HEK293 (cell line): ENCODE results near the gene PPRC1.

Experiments used
- CTCF ChIA-PET: fragments of 350-600 bp; formaldehyde crosslinking; extraction: SDS; loops from one replicate; lab custom pipeline; 2021; ENCODE audit warnings: antibody characterized with exemption; lab: Yijun Ruan, JAX
- POLR2A ChIA-PET: fragments of 300-600 bp; formaldehyde crosslinking; extraction: SDS; loops from one replicate; lab custom pipeline; 2020; ENCODE audit warnings: antibody characterized with exemption, inconsistent platforms; lab: Yijun Ruan, JAX
- H3K27ac ChIP-seq: fragments of 200-500 bp; sonication (Bioruptor generic); 2 replicates; pipeline ENCODE4 v1.5.1; 2014; ENCODE audit warnings: low read depth, low read length, control low read depth, inconsistent platforms; ENCODE audit errors: extremely low read depth
- H3K36me3 ChIP-seq, 2 experiments: fragments of 200-500 bp in 1 of 2; sonication (Bioruptor generic) in 1 of 2; 1 replicate in 1 of 2; 2 replicates in 1 of 2; pipeline ENCODE4 v1.5.1; 2014 to 2017; ENCODE audit warnings: inconsistent platforms in 2 of 2, low read length in 2 of 2; ENCODE audit not compliant: control insufficient read depth in 2 of 2, insufficient read depth in 1 of 2
- H3K4me1 ChIP-seq: fragments of 200-500 bp; sonication (Bioruptor generic); 2 replicates; pipeline ENCODE4 v1.5.1; 2014; ENCODE audit warnings: mild to moderate bottlenecking, low read length, inconsistent platforms; ENCODE audit not compliant: control insufficient read depth, insufficient read depth
- H3K4me3 ChIP-seq: 2 replicates; pipeline ENCODE4 v1.5.1; 2011; ENCODE audit warnings: low read depth, mild to moderate bottlenecking, control low read depth, low read length, moderate library complexity
- H3K9me3 ChIP-seq: fragments of 200-500 bp; sonication (Bioruptor generic); 2 replicates; pipeline ENCODE4 v1.5.1; 2014; ENCODE audit warnings: low read depth, low read length, inconsistent platforms; ENCODE audit not compliant: control insufficient read depth, insufficient read depth
- EGR2 ChIP-seq: fragments of 450-650 bp; formaldehyde crosslinking; IDR thresholded peaks from 2 replicates; pipeline ENCODE4 v1.5.1; 2016; ENCODE audit warnings: low read depth, missing biosample characterization, missing genetic modification characterization
- GLI4 ChIP-seq: fragments of 450-650 bp; formaldehyde crosslinking; IDR thresholded peaks from 2 replicates; pipeline ENCODE4 v1.5.1; 2016; ENCODE audit warnings: missing biosample characterization, missing genetic modification characterization
- GLIS1 ChIP-seq: fragments of 450-650 bp; formaldehyde crosslinking; IDR thresholded peaks from 2 replicates; pipeline ENCODE4 v1.5.1; 2016; ENCODE audit warnings: missing biosample characterization, missing genetic modification characterization
- KLF16 ChIP-seq: fragments of 450-650 bp; formaldehyde crosslinking; IDR thresholded peaks from 2 replicates; pipeline ENCODE4 v1.5.1; 2017; ENCODE audit warnings: missing biosample characterization, missing genetic modification characterization
- OVOL3 ChIP-seq: fragments of 450-650 bp; formaldehyde crosslinking; IDR thresholded peaks from 2 replicates; pipeline ENCODE4 v1.5.1; 2016; ENCODE audit warnings: missing biosample characterization, missing genetic modification characterization
- SCRT2 ChIP-seq: fragments of 450-650 bp; formaldehyde crosslinking; IDR thresholded peaks from 2 replicates; pipeline ENCODE4 v1.5.1; 2016; ENCODE audit warnings: missing biosample characterization, missing genetic modification characterization
- SP2 ChIP-seq: fragments of 450-650 bp; formaldehyde crosslinking; IDR thresholded peaks from 2 replicates; pipeline ENCODE4 v1.5.1; 2016; ENCODE audit warnings: missing biosample characterization, missing genetic modification characterization
- TCF7L2 ChIP-seq: IDR thresholded peaks from 2 replicates; pipeline ENCODE4 v1.6.1; 2011; ENCODE audit warnings: low read depth, mild to moderate bottlenecking, inconsistent platforms, low read length, moderate library complexity, borderline replicate concordance
- ZEB2 ChIP-seq: fragments of 450-650 bp; formaldehyde crosslinking; IDR thresholded peaks from 2 replicates; pipeline ENCODE4 v1.5.1; 2016; ENCODE audit warnings: missing biosample characterization, missing genetic modification characterization
- ZFP37 ChIP-seq: fragments of 450-650 bp; formaldehyde crosslinking; IDR thresholded peaks from 2 replicates; pipeline ENCODE4 v1.5.1; 2016; ENCODE audit warnings: missing biosample characterization, missing genetic modification characterization
- ZFP41 ChIP-seq: fragments of 450-650 bp; formaldehyde crosslinking; IDR thresholded peaks from 2 replicates; pipeline ENCODE4 v1.5.1; 2016; ENCODE audit warnings: missing biosample characterization, missing genetic modification characterization, borderline replicate concordance
- ZNF292 ChIP-seq: fragments of 450-650 bp; formaldehyde crosslinking; IDR thresholded peaks from 2 replicates; pipeline ENCODE4 v1.5.1; 2016; ENCODE audit warnings: low read depth, missing biosample characterization, missing genetic modification characterization, borderline replicate concordance
- ZNF350 ChIP-seq: fragments of 450-650 bp; formaldehyde crosslinking; IDR thresholded peaks from 2 replicates; pipeline ENCODE4 v1.5.0; 2017; ENCODE audit warnings: missing biosample characterization, mild to moderate bottlenecking, missing genetic modification characterization
- ZNF391 ChIP-seq: fragments of 450-650 bp; formaldehyde crosslinking; IDR thresholded peaks from 2 replicates; pipeline ENCODE4 v1.5.1; 2016; ENCODE audit warnings: low read depth, missing biosample characterization, missing genetic modification characterization, borderline replicate concordance
- ZNF549 ChIP-seq: fragments of 450-650 bp; IDR thresholded peaks from 2 replicates; pipeline ENCODE4 v1.5.1; 2018; ENCODE audit warnings: missing biosample characterization, missing genetic modification characterization, mild to moderate bottlenecking, inconsistent platforms, moderate library complexity
- ZNF561 ChIP-seq: fragments of 450-650 bp; IDR thresholded peaks from 2 replicates; pipeline ENCODE4 v1.5.1; 2018; ENCODE audit warnings: missing biosample characterization, missing genetic modification characterization, borderline replicate concordance
- ZNF621 ChIP-seq: fragments of 450-650 bp; formaldehyde crosslinking; IDR thresholded peaks from 2 replicates; pipeline ENCODE4 v1.5.1; 2017; ENCODE audit warnings: missing biosample characterization, missing genetic modification characterization
- ZNF658 ChIP-seq: fragments of 450-650 bp; formaldehyde crosslinking; IDR thresholded peaks from 2 replicates; pipeline ENCODE4; 2016; ENCODE audit warnings: missing biosample characterization, missing genetic modification characterization
- ZNF776 ChIP-seq: fragments of 450-650 bp; formaldehyde crosslinking; IDR thresholded peaks from 2 replicates; pipeline ENCODE4 v1.5.0; 2017; ENCODE audit warnings: missing biosample characterization, missing genetic modification characterization, borderline replicate concordance
- ZNF791 ChIP-seq: fragments of 450-650 bp; formaldehyde crosslinking; IDR thresholded peaks from 2 replicates; pipeline ENCODE4 v1.5.1; 2016; ENCODE audit warnings: missing biosample characterization, missing genetic modification characterization
- ZSCAN30 ChIP-seq: fragments of 450-650 bp; IDR thresholded peaks from 2 replicates; pipeline ENCODE4 v1.5.1; 2018; ENCODE audit warnings: missing biosample characterization, mild to moderate bottlenecking, missing genetic modification characterization, moderate library complexity
- TF ChIP-seq, protein P1 (sequence below): fragments of 450-650 bp; formaldehyde crosslinking; IDR thresholded peaks from 2 replicates; pipeline ENCODE4 v1.5.1; 2016; ENCODE audit warnings: missing biosample characterization, missing genetic modification characterization
- TF ChIP-seq, protein P2 (sequence below): fragments of 450-650 bp; formaldehyde crosslinking; IDR thresholded peaks from 2 replicates; pipeline ENCODE4 v1.5.1; 2017; ENCODE audit warnings: missing biosample characterization, missing genetic modification characterization
- TF ChIP-seq, protein P3 (sequence below): fragments of 450-650 bp; formaldehyde crosslinking; IDR thresholded peaks from 2 replicates; pipeline ENCODE4 v1.5.1; 2016; ENCODE audit warnings: missing biosample characterization, missing genetic modification characterization
- TF ChIP-seq, protein P4 (sequence below): fragments of 450-650 bp; formaldehyde crosslinking; IDR thresholded peaks from 2 replicates; pipeline ENCODE4 v1.5.1; 2017; ENCODE audit warnings: missing biosample characterization, missing genetic modification characterization

The PPRC1 gene

DNA sequence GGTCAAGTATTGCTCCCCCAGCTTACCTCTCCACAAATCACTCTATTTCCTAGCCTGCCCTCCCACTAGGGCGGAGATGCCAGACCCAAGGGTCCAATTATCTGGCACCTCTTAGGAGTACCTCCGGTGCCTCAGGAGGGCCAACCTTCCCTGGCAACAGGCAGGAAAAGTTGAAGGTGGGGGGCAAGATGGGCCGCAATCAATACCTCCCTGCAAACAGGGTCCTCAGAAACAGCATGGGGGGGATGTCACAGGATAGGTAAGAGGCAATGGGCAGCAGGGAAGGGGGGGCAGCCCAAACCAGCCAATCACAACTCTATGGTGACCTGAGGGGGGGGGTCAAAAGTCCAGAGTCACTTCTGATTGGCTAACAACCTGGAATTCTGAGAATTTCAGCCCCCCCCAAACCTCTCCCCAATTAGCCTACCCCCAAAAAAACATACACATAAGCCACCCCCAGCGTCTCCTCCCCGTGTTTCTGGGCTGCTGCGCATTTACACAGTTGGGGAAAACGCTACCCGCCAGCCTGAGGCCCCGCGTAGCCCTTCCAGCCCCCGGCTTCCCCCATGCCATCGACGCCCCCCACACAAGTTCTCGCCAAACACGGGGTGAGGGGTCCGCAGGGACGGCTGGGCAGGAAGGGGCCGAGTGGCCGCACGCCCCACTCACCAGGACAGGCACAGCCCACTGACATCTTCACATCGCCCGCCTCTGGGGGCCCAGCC lies 13.3 kb upstream of the PPRC1 start (continued):
- TF ChIP-seq TCF7L2 (no peak), ZNF791 (tag by site-specific recombination) (no peak), ZNF350 (tag by site-specific recombination) (no peak), SP2 (tag by site-specific recombination) (peak; percentile 78), SCRT2 (peak; percentile 56; the same call in 1 of the 2 replicates), GLIS1 (tag by site-specific recombination) (peak; percentile 98)
- TF ChIP-seq, protein P1, sequence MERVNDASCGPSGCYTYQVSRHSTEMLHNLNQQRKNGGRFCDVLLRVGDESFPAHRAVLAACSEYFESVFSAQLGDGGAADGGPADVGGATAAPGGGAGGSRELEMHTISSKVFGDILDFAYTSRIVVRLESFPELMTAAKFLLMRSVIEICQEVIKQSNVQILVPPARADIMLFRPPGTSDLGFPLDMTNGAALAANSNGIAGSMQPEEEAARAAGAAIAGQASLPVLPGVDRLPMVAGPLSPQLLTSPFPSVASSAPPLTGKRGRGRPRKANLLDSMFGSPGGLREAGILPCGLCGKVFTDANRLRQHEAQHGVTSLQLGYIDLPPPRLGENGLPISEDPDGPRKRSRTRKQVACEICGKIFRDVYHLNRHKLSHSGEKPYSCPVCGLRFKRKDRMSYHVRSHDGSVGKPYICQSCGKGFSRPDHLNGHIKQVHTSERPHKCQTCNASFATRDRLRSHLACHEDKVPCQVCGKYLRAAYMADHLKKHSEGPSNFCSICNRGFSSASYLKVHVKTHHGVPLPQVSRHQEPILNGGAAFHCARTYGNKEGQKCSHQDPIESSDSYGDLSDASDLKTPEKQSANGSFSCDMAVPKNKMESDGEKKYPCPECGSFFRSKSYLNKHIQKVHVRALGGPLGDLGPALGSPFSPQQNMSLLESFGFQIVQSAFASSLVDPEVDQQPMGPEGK = peak; percentile 97

DNA sequence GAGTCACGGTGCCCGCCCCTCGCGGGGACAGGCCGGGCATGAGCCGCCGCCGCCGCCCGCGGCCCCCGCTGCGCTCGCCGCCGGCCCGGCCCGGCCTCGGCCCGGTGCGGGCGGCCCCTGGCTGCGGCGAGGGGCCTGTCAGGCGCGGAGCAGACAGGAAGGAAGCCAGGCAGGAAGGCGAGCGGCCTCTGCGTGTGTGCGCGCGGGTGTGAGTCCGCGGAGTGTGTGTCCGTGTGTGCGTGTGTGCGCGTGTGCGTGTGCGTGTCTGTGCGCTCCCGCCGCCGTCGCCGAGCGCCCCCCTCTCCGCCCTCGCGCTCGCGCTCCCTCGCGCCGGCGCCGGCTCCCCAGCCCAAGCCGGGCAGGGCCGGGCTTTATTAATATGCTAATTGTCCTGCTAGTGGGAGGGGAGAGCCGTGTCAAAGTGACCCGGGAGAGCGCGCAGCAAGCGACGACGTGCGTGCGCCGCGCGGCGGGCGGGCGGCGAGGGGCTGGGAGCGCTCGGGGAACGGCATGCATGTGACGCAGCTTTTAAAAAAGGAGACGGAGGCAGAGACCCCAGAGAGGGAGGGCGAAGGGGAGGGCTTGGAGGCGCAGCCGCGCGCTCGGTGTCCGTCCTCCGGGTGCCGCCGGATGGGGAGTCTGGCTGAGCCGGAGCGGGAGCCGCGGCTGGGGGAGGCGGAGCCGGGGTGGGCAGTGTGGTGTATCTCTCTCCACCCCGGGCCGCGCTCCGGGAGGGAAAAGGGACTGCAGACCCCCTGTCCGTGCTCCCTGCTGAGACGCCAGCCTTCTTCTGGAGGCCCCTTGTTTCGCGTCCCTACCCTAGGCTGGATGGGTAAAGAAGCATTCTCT lies 12.5 kb upstream of the PPRC1 start, which contains the start of gene LDB1:
TSS of gene LDB1 (minus strand) at position 227 of the 849 bp plus-strand sequence. CDS start 258 bp downstream, outside the sequence.
- H3K4me1 ChIP-seq = peaks cover 36% of the 10 kb centered on the region
- no peaks in the 10 kb centered on the region for H3K9me3 ChIP-seq
- H3K4me3 ChIP-seq = peak within 1 kb of the TSS; percentile 71
- ChIA-PET CTCF (no interaction called here), POLR2A (no interaction called here)
- no peaks in the 10 kb centered on the region for H3K36me3 ChIP-seq
- peak within 1 kb of the TSS; percentile 88 for H3K27ac ChIP-seq
- TF ChIP-seq ZNF391 (tag by site-specific recombination) = 0 out of 2 replicates have a peak, but pooled peaks have one; percentile 18
- no peak for TF ChIP-seq ZNF658 (tag by site-specific recombination)
- TF ChIP-seq ZNF621 (tag by site-specific recombination) = no peak
- TF ChIP-seq, protein P2, sequence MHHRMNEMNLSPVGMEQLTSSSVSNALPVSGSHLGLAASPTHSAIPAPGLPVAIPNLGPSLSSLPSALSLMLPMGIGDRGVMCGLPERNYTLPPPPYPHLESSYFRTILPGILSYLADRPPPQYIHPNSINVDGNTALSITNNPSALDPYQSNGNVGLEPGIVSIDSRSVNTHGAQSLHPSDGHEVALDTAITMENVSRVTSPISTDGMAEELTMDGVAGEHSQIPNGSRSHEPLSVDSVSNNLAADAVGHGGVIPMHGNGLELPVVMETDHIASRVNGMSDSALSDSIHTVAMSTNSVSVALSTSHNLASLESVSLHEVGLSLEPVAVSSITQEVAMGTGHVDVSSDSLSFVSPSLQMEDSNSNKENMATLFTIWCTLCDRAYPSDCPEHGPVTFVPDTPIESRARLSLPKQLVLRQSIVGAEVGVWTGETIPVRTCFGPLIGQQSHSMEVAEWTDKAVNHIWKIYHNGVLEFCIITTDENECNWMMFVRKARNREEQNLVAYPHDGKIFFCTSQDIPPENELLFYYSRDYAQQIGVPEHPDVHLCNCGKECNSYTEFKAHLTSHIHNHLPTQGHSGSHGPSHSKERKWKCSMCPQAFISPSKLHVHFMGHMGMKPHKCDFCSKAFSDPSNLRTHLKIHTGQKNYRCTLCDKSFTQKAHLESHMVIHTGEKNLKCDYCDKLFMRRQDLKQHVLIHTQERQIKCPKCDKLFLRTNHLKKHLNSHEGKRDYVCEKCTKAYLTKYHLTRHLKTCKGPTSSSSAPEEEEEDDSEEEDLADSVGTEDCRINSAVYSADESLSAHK (tag by site-specific recombination) = no peak
- TF ChIP-seq, protein P3, sequence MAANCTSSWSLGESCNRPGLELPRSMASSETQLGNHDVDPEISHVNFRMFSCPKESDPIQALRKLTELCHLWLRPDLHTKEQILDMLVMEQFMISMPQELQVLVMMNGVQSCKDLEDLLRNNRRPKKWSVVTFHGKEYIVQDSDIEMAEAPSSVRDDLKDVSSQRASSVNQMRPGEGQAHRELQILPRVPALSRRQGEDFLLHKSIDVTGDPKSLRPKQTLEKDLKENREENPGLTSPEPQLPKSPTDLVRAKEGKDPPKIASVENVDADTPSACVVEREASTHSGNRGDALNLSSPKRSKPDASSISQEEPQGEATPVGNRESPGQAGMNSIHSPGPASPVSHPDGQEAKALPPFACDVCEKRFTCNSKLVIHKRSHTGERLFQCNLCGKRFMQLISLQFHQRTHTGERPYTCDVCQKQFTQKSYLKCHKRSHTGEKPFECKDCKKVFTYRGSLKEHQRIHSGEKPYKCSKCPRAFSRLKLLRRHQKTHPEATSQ (tag by site-specific recombination) = no peak
- TF ChIP-seq ZSCAN30 = peak; percentile 61
- peak; percentile 17; the same call in 1 of the 2 replicates for TF ChIP-seq KLF16 (tag by site-specific recombination)
- no peak for TF ChIP-seq GLI4 (tag by site-specific recombination)
- TF ChIP-seq ZNF561 (tag by site-specific recombination) = peak; percentile 73; the same call in 1 of the 2 replicates
- TF ChIP-seq ZNF549 = no peak
- TF ChIP-seq OVOL3 (tag by site-specific recombination) = no peak
- no peak for TF ChIP-seq ZFP37 (tag by site-specific recombination)
- 0 out of 2 replicates have a peak, but pooled peaks have one; percentile 4 for TF ChIP-seq EGR2 (tag by site-specific recombination)
- TF ChIP-seq ZFP41 (tag by site-specific recombination) = no peak
- TF ChIP-seq, protein P1 = peak; percentile 87
- no peak for TF ChIP-seq ZNF292
- no peak for TF ChIP-seq ZNF776 (tag by site-specific recombination)
- TF ChIP-seq, protein P4, sequence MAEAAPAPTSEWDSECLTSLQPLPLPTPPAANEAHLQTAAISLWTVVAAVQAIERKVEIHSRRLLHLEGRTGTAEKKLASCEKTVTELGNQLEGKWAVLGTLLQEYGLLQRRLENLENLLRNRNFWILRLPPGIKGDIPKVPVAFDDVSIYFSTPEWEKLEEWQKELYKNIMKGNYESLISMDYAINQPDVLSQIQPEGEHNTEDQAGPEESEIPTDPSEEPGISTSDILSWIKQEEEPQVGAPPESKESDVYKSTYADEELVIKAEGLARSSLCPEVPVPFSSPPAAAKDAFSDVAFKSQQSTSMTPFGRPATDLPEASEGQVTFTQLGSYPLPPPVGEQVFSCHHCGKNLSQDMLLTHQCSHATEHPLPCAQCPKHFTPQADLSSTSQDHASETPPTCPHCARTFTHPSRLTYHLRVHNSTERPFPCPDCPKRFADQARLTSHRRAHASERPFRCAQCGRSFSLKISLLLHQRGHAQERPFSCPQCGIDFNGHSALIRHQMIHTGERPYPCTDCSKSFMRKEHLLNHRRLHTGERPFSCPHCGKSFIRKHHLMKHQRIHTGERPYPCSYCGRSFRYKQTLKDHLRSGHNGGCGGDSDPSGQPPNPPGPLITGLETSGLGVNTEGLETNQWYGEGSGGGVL (tag by site-specific recombination) = peak; percentile 84
- TF ChIP-seq ZEB2 = peak; percentile 75
